IMR-90 (cell line): ENCODE results near the gene FBXW11. TPM values are rescaled to one million over a fixed set of nuclear protein-coding genes. Genes with fewer than 3 reads are reported as not detected.

ENCODE experiments used
- ATAC-seq: fragments of 200-7000 bp; cut with Tn5 transposase; 2 replicates; pipeline ENCODE4 v1.9.1; 2020; ENCODE audit warnings: low read depth, mild to moderate bottlenecking, moderate library complexity
- BruUV-seq: library from RNA; stranded (reverse); fragments of 400-500 nt; replicated peaks from 2 replicates; lab custom pipeline; 2021; lab: Mats Ljungman, UMichigan
- CTCF ChIA-PET: fragments of 300-600 bp; formaldehyde crosslinking; extraction: SDS; loops from one replicate; lab custom pipeline; 2021; ENCODE audit warnings: antibody characterized with exemption; lab: Yijun Ruan, JAX
- POLR2A ChIA-PET: fragments of 300-600 bp; sonication (Branson Sonifier 250); formaldehyde crosslinking; loops from one replicate; lab custom pipeline; 2022; ENCODE audit warnings: antibody characterized with exemption; ENCODE audit not compliant: unreplicated experiment; lab: Charles Lee
- DNase-seq: peaks from one replicate; pipeline ENCODE4 v3.0.0; 2013
- H2AFZ ChIP-seq: replicated peaks from 2 replicates; pipeline ENCODE3; 2013; ENCODE audit warnings: low read length, mild to moderate bottlenecking; ENCODE audit not compliant: poor library complexity
- H2AK5ac ChIP-seq: 2 replicates; pipeline ENCODE4 v1.6.1; 2013; ENCODE audit warnings: low read depth, low read length, inconsistent platforms
- H2AK9ac ChIP-seq: replicated peaks from 2 replicates; pipeline ENCODE3; 2013; ENCODE audit warnings: mild to moderate bottlenecking, low read depth, low read length, moderate library complexity; ENCODE audit not compliant: poor library complexity
- H2BK120ac ChIP-seq: 2 replicates; pipeline ENCODE4 v1.6.1; 2013; ENCODE audit warnings: low read depth, low read length, inconsistent platforms
- H2BK15ac ChIP-seq: 3 replicates; pipeline ENCODE4 v1.6.1; 2013; ENCODE audit warnings: low read depth, low read length, inconsistent platforms
- H2BK20ac ChIP-seq: 2 replicates; pipeline ENCODE4 v1.6.1; 2013; ENCODE audit warnings: low read depth, mild to moderate bottlenecking, inconsistent platforms, low read length, moderate library complexity
- H2BK5ac ChIP-seq: 2 replicates; pipeline ENCODE4 v1.6.1; 2013; ENCODE audit warnings: mild to moderate bottlenecking, low read depth, low read length, inconsistent platforms; ENCODE audit not compliant: poor library complexity, severe bottlenecking
- H3K14ac ChIP-seq: replicated peaks from 2 replicates; pipeline ENCODE4 v1.6.1; 2013; ENCODE audit warnings: low read depth, low read length, inconsistent platforms
- H3K18ac ChIP-seq: 2 replicates; pipeline ENCODE4 v1.6.1; 2013; ENCODE audit warnings: low read depth, low read length, control low read depth
- H3K23ac ChIP-seq: 2 replicates; pipeline ENCODE4 v1.6.1; 2013; ENCODE audit warnings: low read depth, low read length, inconsistent platforms
- H3K27ac ChIP-seq: 2 replicates; pipeline ENCODE4 v1.5.1; 2013; ENCODE audit warnings: mild to moderate bottlenecking, control low read depth, low read length; ENCODE audit not compliant: insufficient read depth
- H3K27me3 ChIP-seq: 2 replicates; pipeline ENCODE4 v1.6.1; 2013; ENCODE audit warnings: low read length; ENCODE audit not compliant: control insufficient read depth, insufficient read depth
- H3K36me3 ChIP-seq: 2 replicates; pipeline ENCODE4 v1.6.1; 2013; ENCODE audit warnings: low read length, mixed read lengths; ENCODE audit not compliant: control insufficient read depth, insufficient read depth
- H3K4ac ChIP-seq: 2 replicates; pipeline ENCODE4 v1.6.1; 2013; ENCODE audit warnings: low read depth, low read length, inconsistent platforms
- H3K4me1 ChIP-seq: 2 replicates; pipeline ENCODE4 v1.6.1; 2013; ENCODE audit warnings: low read length, mixed read lengths; ENCODE audit not compliant: control insufficient read depth, insufficient read depth
- H3K4me2 ChIP-seq: 2 replicates; pipeline ENCODE4 v1.6.1; 2013; ENCODE audit warnings: low read depth, mild to moderate bottlenecking, control low read depth, low read length, moderate library complexity
- H3K4me3 ChIP-seq: 2 replicates; pipeline ENCODE4 v1.5.1; 2013; ENCODE audit warnings: low read depth, mild to moderate bottlenecking, control low read depth, low read length, moderate library complexity; ENCODE audit not compliant: insufficient read depth
- H3K56ac ChIP-seq: 2 replicates; pipeline ENCODE4 v1.6.1; 2013; ENCODE audit warnings: low read length, inconsistent platforms; ENCODE audit not compliant: insufficient read depth; ENCODE audit errors: extremely low read depth
- H3K79me1 ChIP-seq, 2 experiments: 2 replicates each; pipeline ENCODE4 v1.6.1; 2013; ENCODE audit warnings: low read length in 2 of 2, inconsistent platforms in 1 of 2, low read depth in 1 of 2
- H3K9ac ChIP-seq: 2 replicates; pipeline ENCODE4 v1.6.1; 2013; ENCODE audit warnings: low read depth, low read length, control low read depth
- H3K9me1 ChIP-seq: 2 replicates; pipeline ENCODE4 v1.6.1; 2013; ENCODE audit warnings: low read length, inconsistent platforms; ENCODE audit not compliant: insufficient read depth
- H3K9me3 ChIP-seq: 2 replicates; pipeline ENCODE4 v1.6.1; 2013; ENCODE audit warnings: low read length; ENCODE audit not compliant: control insufficient read depth, insufficient read depth
- H4K20me1 ChIP-seq: 2 replicates; pipeline ENCODE4 v1.6.1; 2013; ENCODE audit warnings: low read length, inconsistent platforms; ENCODE audit not compliant: insufficient read depth
- H4K5ac ChIP-seq: 2 replicates; pipeline ENCODE4 v1.6.1; 2013; ENCODE audit warnings: mild to moderate bottlenecking, low read depth, low read length, control low read depth
- H4K8ac ChIP-seq, 2 experiments: 2 replicates each; pipeline ENCODE4 v1.6.1; 2013; ENCODE audit warnings: low read depth in 2 of 2, low read length in 2 of 2, control low read depth in 1 of 2, inconsistent platforms in 1 of 2
- H4K91ac ChIP-seq: 2 replicates; pipeline ENCODE4 v1.6.1; 2013; ENCODE audit warnings: low read depth, low read length, inconsistent platforms; ENCODE audit not compliant: insufficient read depth
- CTCF ChIP-seq: conservative IDR thresholded peaks from 2 replicates; pipeline ENCODE4 v1.5.1; 2012; ENCODE audit warnings: mild to moderate bottlenecking, low read depth, low read length, improper control_type of control experiment
- dilution Hi-C: fragments of 300-500 bp; cut with HindIII; formaldehyde crosslinking; loops from one replicate; pipeline ENCODE4 v1.14.3; 2018; ENCODE audit warnings: low sequenced_read_pairs; ENCODE audit not compliant: unreplicated experiment
- in situ Hi-C: fragments of 300-500 bp; cut with MboI; formaldehyde crosslinking; loops from 3 replicates; pipeline ENCODE4 v1.14.3; 2019; ENCODE audit warnings: low sequenced_read_pairs, inconsistent platforms, mixed read lengths
- intact Hi-C: fragments of 100-400 bp; cut with micrococcal nuclease; formaldehyde crosslinking; loops from 2 replicates; pipeline ENCODE4 v1.10.0; 2022
- polyA plus RNA-seq, 3 experiments: library from polyadenylated mRNA; depleted of rRNA; stranded (reverse); fragments of >200 nt; gene quantifications; 2 replicates each; pipeline ENCODE4 v1.2.3, GENCODE V29; 2012; ENCODE audit warnings: low replicate concordance in 1 of 3
- total RNA-seq: library from RNA; depleted of rRNA; stranded (reverse); fragments of >200 nt; gene quantifications from 2 replicates; pipeline ENCODE4 v1.2.3, GENCODE V29; 2012

FBXW11 gene
- total and polyA plus RNA-seq, 2 of the 4 experiments (the other 2 are of a cell fraction) = 34.3 to 97.1 TPM

GRCh38 chr5:171904886-171905285 is 101.6 kb downstream of the FBXW11 start:
- in situ Hi-C loops (loop anchor here (5.0 kb wide), 1 partner anchor 488 kb away; the partner anchor contains the start of gene FGF18), intact Hi-C loops (loop anchor here (5.0 kb wide), 1 partner anchor 423 kb away; no protein-coding TSS in a partner anchor), dilution Hi-C loops (no loop called here)
- Histone ChIP-seq H3K56ac (no peak overlapping the region), H2BK15ac (no peak overlapping the region), H2BK5ac (no peak overlapping the region), H3K4me1 (no peaks in the 10 kb centered on the region), H3K9me1 (no peaks in the 10 kb centered on the region; the same call in 1 of the 2 replicates), H3K4me2 (no peak overlapping the region), H3K23ac (no peak overlapping the region), H2BK120ac (no peak overlapping the region), H3K18ac (no peak overlapping the region), H3K4ac (no peak overlapping the region), H3K36me3 (peaks cover 5% of the 10 kb centered on the region; the same call in 1 of the 2 replicates), H4K20me1 (peaks cover 58% of the 10 kb centered on the region), H3K4me3 (no peak overlapping the region), H4K8ac (no peak overlapping the region), H2AK5ac (no peak overlapping the region), H3K9ac (no peak overlapping the region), H3K9me3 (no peaks in the 10 kb centered on the region), H3K14ac (no peak overlapping the region), H3K27me3 (no peaks in the 10 kb centered on the region), H4K91ac (no peak overlapping the region), H4K5ac (no peak overlapping the region), H3K79me1 (peaks cover 41 to 62% of the 10 kb centered on the region in 2 experiments), H2BK20ac (no peak overlapping the region), H3K27ac (no peak overlapping the region), H2AK9ac (no peak overlapping the region), H2AFZ (no peak overlapping the region)
- DNase-seq (no peak), ATAC-seq (no peak)
- BruUV-seq = no TSS peak
- no peak for TF ChIP-seq CTCF
- POLR2A ChIA-PET = no interaction called here
- CTCF ChIA-PET = no interaction called here
